GM19240 (cell line): ENCODE measurements around the gene PROX1.
A peak's percentile ranks its signal among the peaks of the same experiment; 100 is the strongest.

Experiments used
- DNase-seq: peaks from one replicate; pipeline ENCODE4 v3.0.0; 2011; ENCODE audit warnings: low spot score; ENCODE audit not compliant: insufficient read length

The PROX1 gene

DNA sequence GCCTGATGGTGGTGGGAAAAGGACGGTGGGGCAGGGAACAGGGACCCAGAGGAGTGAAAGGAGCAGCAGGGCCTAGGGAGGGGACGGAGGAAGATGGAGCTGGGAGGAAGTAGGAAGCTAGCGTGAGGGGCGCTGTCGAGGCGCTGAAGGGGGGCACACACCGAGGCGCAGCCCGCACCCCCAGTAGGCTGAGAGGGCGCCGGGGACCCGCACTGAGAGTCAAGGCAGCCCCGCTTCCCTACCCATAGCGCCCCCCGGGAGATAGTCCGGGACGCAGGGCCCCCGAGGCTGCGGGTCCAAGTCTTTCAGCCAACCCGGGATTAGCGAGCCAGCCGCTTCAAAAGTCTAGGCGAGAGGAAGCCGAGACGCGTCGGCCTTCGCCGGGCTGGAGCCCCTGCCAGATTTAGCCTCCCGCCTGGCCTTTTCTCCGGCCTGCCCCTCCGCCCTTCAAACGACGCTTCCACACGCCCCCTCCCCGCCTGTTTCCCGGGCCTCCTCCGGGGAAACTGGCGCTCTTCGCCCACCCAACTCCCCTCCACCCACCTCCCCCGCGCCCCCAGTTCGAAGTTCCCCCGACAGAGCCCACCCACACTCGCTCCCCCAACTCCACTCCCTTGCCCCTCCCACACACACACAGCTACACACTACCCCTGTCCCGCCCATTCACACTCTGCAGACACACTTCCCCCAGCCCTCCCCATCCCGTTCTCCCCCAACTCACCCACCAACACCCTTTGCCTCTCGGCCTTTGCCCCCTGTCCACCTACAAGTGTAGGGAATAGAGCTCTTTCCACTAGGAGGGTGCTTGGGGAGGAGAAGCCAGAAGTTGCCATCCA lies 7.8 kb upstream of the PROX1 start:
- no peak for DNase-seq

- no peak for DNase-seq
Observed at GRCh38 chr1:213980906-213981305, 6.9 kb upstream of the PROX1 start.

- DNase-seq, result no peak
Observed at GRCh38 chr1:213982289-213982671, 5.5 kb upstream of the PROX1 start.

- no peak for DNase-seq
Observed at GRCh38 chr1:213982672-213983492, 4.9 kb upstream of the PROX1 start.

DNA sequence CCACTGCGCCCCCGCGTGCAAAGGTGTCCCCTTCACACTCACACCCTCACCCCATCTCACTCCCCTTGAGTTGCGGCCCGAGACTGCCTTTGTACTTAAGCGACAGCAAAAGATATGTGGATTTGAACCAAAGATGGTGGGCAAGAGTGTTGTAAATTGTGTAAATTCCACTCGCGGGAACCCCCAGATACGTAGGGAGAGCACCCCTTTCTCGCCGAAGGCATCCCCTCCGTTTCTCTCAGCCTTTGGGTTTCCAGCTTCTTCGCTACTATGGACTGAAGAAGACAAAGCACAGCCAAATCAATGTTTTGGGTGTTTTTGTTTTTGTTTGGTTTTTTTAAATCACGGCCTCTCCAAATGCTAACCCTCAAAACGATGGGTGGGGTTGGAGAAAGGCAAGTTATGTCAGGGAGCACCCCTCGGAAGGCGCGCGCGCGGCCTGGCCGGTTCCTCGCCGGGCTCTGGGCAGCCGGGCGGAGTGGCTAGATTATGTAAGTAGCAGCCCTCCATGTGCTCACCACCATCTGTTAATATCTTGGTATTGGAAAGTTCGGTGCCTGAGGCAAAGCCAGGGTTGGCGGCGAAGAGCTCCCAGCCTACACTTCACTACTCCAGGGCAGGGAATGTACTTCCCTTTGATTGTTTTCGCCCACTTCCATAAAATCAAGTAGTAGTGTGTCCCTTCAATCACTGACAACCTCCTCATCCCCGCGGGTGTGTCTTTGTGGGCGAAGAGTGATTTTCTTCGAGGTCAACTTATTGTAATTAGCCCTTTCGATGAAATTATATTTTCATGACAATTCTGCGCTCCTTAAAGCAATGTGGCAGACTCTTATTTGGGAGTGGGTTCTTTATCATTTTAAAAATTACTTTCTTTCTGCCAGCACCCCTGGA lies 4.0 kb upstream of the PROX1 start:
- DNase-seq, result no peak

DNA sequence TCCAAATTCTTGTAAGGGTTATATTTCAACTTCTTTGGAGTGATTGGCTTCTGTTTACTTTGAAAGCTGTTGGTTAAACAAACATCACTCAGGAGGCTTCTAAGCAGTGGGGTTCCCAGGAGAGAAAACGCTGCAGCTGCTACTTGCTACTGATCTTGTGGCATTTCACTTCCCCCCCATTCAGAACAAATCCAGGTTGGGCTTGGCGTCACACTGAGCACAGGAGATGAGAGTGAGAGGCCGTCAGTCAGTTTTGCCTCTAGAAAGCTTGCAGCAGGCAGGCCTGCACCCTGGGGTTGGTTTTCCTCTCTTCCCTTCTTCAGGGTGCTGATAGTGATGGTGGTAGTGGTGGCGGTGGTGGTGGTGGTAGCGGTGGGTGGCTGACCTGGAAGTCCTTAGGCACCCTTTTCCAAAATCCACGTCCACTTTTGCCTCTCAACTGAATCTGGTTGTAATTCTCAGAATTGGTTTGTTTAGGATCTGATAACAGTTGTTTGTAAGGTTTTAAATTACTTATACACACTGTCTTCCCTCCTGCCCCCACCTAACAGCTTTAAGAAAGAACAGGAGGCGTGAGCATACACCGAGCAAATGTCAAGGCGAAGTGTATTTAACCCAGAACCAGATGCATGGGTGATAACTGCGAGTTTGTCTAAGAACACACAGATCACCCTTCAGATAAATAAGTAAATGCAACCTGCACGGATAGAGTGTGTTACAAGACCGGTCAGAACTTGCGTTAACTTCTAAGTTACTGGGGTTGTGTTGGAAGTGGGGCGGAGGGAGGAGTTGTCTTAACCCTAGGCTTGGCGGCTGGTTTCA lies 3.2 kb upstream of the PROX1 start:
- DNase-seq, result no peak

DNA sequence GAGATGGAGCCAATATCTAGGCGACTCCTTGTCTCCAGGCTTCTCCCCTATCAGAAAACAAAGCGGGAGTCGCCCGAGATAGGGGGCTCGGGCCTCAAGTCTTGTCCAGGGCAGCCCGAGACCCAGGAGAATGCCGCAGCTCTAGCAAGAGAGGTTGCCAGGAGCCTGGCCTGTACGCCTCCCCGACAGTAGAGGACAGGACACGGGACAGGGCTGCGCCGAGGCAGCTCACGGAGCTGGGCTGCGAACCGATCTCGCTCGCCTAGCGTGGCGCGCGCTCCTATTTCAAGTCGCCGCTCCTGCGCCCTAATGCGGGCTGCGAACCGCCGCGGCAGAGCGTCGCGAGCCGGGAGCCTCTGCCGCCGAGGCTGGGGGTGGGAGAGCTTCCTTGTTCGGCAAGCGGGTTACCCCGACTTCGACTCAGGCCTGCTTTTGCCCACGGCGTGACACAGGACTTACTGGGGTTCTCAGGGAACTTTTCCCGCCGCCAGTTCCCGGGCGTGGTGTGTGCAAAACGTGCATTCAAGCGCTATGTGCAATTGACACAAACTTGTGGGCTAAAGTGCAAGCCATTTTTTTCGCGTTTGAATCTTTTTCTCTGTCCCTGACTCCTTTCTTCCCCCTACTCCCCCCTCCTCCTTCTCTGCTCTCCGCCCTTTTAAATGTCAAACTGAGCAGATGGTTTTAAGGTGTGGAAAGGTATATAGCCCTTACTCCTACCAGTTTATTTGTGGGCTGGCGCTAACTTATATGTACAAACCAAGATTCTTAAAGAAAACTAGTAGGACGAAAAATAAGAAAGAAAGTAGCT lies 2.4 kb upstream of the PROX1 start:
- DNase-seq, result no peak

- no peak for DNase-seq
Observed at GRCh38 chr1:213986020-213986924, 1.5 kb upstream of the PROX1 start.

DNA sequence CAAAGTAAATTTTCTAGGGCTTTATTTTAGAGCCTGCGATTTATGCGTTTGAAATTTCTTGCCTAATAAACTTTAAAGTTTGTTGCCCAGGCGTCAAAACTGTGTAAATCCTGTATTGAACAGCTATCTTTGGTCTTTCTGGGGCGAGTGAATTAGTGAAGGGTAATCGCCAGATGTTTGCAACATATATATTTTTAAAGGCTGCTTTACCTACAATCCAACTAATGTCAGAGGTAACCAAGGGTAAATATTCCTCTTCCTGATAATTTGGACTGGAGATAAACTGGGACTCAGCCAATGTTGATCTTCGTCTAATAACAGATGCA lies 885 bp upstream of the PROX1 start:
- DNase-seq, result no peak

DNA sequence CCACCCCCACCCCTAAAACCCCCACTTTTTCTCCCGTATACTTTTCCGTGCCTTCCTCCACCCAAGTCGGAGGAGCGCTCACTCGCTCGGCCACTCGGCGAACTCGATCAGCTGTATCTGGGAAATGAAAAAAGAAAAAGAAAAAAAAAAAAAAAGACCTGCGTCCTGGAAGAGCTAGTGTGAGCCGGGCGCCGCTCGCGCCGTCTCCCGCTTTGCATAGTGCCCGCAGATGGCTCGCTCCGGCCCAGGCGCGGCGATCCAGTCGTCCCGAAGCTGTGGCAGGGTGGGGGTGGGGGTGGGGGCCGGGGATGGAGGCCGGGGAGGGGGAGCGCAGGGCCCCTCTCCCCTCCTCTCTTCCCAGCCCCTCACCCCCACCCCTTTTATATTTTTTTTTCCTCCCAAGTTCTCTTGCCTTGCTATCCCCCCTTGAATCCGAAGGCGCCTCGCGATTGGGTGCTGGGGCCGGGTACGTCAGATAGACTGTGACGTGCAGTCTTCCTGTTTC lies 299 bp upstream of the PROX1 start:
- DNase-seq, result peak; percentile 23

DNA sequence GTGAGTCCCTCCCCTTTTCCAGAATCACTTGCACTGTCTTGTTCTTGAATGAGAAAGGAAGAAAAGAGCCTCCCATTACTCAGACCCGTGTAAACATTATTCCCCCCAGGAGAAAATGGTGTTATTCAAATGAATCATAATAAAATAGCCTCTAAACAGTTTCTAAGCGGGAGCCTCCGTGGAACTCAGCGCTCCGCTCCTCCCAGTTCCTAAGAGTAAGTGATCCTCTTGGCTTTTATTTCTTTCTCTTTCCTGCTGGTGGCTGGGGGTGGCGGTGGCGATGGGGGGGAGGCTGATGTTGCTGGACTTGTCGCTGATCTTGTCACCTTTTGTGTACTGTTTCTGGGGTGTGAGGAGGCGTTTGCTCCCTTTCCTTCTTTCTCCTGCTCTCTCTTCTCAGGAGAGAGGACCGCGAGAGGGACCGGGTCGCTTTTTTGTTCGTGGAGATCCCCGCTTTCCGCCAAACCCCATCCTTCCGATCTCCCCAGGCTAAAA lies 781 bp downstream of the PROX1 start:
- no peak for DNase-seq

- DNase-seq, result no peak
Observed at GRCh38 chr1:213989002-213989855, 1.5 kb downstream of the PROX1 start.

DNA sequence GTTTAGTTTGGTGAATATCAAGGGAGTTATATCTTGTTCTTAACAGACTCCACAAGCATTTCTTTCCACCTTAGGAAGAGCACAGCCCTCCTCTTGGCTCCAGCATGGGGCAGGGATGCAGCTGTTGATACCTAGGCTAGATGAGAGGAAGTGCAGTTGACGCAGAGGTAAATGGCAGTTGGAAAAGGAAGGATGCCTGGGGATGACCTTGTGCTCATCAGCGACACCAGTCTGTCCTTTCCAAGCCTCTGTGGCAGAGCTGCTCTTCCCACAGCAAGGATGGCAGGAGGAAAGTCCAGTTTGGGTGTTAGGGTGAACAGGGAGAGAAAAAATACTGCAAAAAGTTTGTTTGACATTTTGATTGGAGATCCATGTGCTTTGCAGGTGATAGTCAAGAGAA lies 6.2 kb downstream of the PROX1 start:
- no peak for DNase-seq

DNA sequence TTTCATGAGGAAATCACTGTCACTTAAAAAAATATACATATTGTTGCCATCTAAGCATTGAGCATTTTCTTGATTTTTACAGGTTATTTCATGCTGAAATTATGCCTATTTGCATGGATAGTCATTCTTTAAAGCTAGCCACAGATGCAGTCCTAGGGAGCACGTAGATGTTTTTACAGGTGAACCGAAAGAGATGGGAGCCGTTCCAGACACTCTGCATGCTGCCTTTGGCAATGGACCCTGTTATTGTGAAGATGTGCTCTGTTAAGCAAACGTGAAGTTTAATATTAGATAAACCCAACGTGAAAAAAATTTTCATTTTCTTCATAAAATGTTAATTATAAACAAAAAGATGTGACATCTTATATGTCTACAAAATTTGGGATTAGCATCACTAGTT lies 7.1 kb downstream of the PROX1 start:
- no peak for DNase-seq

DNA sequence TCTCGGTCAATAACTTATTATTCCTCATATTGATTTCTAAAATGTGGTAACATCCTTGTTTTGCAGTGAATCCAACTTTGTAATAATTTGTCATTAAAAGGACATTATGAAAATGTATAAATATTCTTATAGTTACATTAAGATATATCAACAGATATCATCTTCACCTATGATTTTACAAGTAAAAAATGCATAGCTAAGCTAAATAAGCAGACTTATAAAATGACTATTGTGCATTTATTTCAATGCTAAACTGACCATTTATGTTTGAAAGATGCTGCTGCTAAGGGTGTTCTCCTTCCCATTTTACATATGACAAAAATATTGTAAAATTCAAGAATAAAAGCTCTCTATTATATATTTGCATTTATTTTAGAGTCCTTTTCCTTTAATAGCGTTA lies 7.8 kb downstream of the PROX1 start:
- no peak for DNase-seq

DNA sequence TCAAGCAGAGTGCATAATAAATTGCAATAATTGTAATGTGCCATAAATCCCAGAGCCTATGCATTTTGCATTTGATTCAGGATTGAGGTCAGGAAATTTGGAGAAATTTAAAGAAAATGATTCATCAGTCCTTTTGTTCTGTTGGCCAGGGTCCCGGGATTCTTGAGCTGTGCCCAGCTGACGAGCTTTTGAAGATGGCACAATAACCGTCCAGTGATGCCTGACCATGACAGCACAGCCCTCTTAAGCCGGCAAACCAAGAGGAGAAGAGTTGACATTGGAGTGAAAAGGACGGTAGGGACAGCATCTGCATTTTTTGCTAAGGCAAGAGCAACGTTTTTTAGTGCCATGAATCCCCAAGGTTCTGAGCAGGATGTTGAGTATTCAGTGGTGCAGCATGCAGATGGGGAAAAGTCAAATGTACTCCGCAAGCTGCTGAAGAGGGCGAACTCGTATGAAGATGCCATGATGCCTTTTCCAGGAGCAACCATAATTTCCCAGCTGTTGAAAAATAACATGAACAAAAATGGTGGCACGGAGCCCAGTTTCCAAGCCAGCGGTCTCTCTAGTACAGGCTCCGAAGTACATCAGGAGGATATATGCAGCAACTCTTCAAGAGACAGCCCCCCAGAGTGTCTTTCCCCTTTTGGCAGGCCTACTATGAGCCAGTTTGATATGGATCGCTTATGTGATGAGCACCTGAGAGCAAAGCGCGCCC lies 8.7 kb downstream of the PROX1 start:
- no peak for DNase-seq
